ENCODE data around the gene PSME2. TPM values are rescaled to one million over a fixed set of nuclear protein-coding genes. Genes with fewer than 3 reads are reported as not detected.

Gene PSME2
- total and polyA plus RNA-seq, 2 donors (not counting 1 experiment from before 2014, with no cell fraction given), result 132 to 148 TPM

GRCh38 chr14:24137529-24138395, 8.6 kb downstream of the PSME2 start:
- no peak overlapping the region for H3K27ac ChIP-seq (ENCODE audit: insufficient read depth, low read length)
- TF ChIP-seq, protein P1, sequence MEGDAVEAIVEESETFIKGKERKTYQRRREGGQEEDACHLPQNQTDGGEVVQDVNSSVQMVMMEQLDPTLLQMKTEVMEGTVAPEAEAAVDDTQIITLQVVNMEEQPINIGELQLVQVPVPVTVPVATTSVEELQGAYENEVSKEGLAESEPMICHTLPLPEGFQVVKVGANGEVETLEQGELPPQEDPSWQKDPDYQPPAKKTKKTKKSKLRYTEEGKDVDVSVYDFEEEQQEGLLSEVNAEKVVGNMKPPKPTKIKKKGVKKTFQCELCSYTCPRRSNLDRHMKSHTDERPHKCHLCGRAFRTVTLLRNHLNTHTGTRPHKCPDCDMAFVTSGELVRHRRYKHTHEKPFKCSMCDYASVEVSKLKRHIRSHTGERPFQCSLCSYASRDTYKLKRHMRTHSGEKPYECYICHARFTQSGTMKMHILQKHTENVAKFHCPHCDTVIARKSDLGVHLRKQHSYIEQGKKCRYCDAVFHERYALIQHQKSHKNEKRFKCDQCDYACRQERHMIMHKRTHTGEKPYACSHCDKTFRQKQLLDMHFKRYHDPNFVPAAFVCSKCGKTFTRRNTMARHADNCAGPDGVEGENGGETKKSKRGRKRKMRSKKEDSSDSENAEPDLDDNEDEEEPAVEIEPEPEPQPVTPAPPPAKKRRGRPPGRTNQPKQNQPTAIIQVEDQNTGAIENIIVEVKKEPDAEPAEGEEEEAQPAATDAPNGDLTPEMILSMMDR (conservative IDR thresholded peaks at IDR 0.05 in 1 of 2, IDR thresholded peaks at IDR 0.05 in 1 of 2; ENCODE audit: low read depth in 1 of 2, low read length in 2 of 2), result no peak
- no peak for TF ChIP-seq EZH2 (IDR thresholded peaks at IDR 0.05; ENCODE audit: low read length, missing control alignments)

DNA sequence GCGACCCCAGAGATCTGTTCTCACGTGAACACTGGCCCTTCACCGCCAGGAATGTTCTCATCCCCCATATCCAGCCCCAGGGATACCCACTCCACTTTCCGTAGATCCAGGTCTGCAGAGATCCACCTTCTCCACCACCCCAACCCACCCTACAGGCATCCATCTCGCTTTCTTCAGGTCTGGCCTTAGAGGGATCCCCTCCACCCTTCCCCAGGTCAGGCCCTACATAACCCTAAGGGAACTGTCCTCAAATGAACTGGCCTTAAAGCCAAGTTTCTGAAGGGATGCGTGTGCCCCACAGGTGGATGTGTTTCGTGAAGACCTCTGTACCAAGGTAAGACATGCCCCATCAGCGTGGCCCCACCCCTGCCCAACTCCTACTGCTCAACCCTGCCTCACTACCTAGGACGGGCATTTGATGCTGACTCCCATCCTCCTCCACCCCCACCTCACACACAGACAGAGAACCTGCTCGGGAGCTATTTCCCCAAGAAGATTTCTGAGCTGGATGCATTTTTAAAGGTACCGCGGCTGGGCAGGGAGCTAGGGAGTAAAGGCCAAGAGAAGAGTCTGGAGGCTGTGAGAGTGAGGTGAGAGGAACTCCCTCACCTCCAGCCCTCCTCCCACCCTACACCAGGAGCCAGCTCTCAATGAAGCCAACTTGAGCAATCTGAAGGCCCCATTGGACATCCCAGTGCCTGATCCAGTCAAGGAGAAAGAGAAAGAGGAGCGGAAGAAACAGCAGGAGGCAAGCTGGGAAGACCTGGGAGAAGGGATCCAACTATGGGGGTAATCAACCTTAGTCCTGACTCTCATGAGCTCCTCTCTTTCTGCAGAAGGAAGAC, 9.5 kb downstream of the PSME2 start:
- H2AFZ ChIP-seq (ENCODE audit: low read length), result no peak overlapping the region
- no peak for DNase-seq (ENCODE audit: low read depth in 2 of 2)
- H4K20me1 ChIP-seq (ENCODE audit: control insufficient read depth, extremely low read depth, insufficient read depth, low read length), result no peaks in the 10 kb centered on the region
- H3K9me3 ChIP-seq (ENCODE audit: control insufficient read depth, insufficient read depth, low read depth, low read length), result no peaks in the 10 kb centered on the region
- no peaks in the 10 kb centered on the region for H3K27me3 ChIP-seq (ENCODE audit: control insufficient read depth, insufficient read depth, low read length)
- peaks cover 31% of the 10 kb centered on the region for H3K79me2 ChIP-seq (ENCODE audit: control insufficient read depth, insufficient read depth, low read length)
- peak overlapping the region; percentile 89 for H3K9ac ChIP-seq (ENCODE audit: insufficient read depth, low read length)
- peak overlapping the region; percentile 87 for H3K27ac ChIP-seq (ENCODE audit: insufficient read depth, low read length)
- peaks cover 7% of the 10 kb centered on the region for H3K36me3 ChIP-seq (ENCODE audit: control insufficient read depth, insufficient read depth, low read length)
- peaks cover 6% of the 10 kb centered on the region for H3K4me1 ChIP-seq (ENCODE audit: control insufficient read depth, extremely low read depth, insufficient read depth, low read length)
- TF ChIP-seq EZH2 (IDR thresholded peaks at IDR 0.05; ENCODE audit: low read length, missing control alignments), result no peak
- TF ChIP-seq, protein P1 (conservative IDR thresholded peaks at IDR 0.05 in 1 of 2, IDR thresholded peaks at IDR 0.05 in 1 of 2; ENCODE audit: low read depth in 1 of 2, low read length in 2 of 2), result no peak
- H3K4me3 ChIP-seq (replicated peaks in 1 of 4; ENCODE audit: control extremely low read depth in 1 of 4, insufficient read depth in 1 of 4, low read depth in 3 of 4, low read length in 4 of 4), result peak overlapping the region; percentile 69 to 90 (median 84)
- peak overlapping the region; percentile 96 for H3K4me2 ChIP-seq (ENCODE audit: extremely low read depth, insufficient read depth, low read length)

More at GRCh38 chr14:24137529-24138395, 8.6 kb downstream of the PSME2 start:
- no peak for DNase-seq (ENCODE audit: low read depth in 2 of 2)
- Histone ChIP-seq H3K9me3 (ENCODE audit: control insufficient read depth, insufficient read depth, low read depth, low read length) (no peaks in the 10 kb centered on the region), H3K27me3 (ENCODE audit: control insufficient read depth, insufficient read depth, low read length) (no peaks in the 10 kb centered on the region), H3K79me2 (ENCODE audit: control insufficient read depth, insufficient read depth, low read length) (peaks cover 31% of the 10 kb centered on the region), H3K4me1 (ENCODE audit: control insufficient read depth, extremely low read depth, insufficient read depth, low read length) (peaks cover 7% of the 10 kb centered on the region), H3K36me3 (ENCODE audit: control insufficient read depth, insufficient read depth, low read length) (peaks cover 7% of the 10 kb centered on the region), H3K4me2 (ENCODE audit: extremely low read depth, insufficient read depth, low read length) (no peak overlapping the region), H3K4me3 (replicated peaks in 1 of 4; ENCODE audit: control extremely low read depth in 1 of 4, insufficient read depth in 1 of 4, low read depth in 3 of 4, low read length in 4 of 4) (peak overlapping the region in 1 of 4 experiments; percentile 90), H2AFZ (ENCODE audit: low read length) (no peak overlapping the region), H4K20me1 (ENCODE audit: control insufficient read depth, extremely low read depth, insufficient read depth, low read length) (no peaks in the 10 kb centered on the region), H3K9ac (ENCODE audit: insufficient read depth, low read length) (no peak overlapping the region)

Data from fibroblast of lung (primary cell).